ENCODE measurements around the gene LRRC8D.

DNA sequence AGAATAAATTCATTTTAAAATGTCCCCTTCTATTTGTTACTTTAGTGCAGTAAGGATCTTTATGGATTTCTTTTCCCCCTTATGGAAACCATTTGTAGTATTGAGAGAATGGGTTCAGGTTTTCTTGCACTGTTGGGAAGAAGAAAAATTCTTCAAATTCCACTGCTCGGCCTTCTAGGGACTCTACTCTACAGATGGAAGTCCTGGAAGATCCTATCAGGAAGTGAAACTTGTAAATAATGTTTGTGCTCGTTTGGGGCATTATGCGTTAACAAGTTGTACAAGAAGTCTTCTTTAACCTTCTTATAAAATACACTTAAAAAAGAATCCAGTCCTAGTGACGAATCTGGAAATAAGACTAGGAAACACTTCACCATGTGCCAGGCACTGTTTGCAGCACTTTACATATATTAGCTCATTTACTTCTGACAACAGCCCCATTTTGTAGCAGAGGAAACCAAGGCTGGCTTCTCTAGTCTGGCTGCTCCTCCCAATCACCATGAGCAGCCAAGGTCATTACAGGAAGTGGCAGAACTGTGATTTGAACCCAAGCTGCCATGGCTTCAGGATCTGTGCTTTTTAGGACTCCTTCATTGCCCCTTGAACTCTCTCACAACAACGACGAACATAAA is 11.8 kb downstream of the LRRC8D start:
- TF ChIP-seq, protein P1, sequence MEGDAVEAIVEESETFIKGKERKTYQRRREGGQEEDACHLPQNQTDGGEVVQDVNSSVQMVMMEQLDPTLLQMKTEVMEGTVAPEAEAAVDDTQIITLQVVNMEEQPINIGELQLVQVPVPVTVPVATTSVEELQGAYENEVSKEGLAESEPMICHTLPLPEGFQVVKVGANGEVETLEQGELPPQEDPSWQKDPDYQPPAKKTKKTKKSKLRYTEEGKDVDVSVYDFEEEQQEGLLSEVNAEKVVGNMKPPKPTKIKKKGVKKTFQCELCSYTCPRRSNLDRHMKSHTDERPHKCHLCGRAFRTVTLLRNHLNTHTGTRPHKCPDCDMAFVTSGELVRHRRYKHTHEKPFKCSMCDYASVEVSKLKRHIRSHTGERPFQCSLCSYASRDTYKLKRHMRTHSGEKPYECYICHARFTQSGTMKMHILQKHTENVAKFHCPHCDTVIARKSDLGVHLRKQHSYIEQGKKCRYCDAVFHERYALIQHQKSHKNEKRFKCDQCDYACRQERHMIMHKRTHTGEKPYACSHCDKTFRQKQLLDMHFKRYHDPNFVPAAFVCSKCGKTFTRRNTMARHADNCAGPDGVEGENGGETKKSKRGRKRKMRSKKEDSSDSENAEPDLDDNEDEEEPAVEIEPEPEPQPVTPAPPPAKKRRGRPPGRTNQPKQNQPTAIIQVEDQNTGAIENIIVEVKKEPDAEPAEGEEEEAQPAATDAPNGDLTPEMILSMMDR (IDR thresholded peaks at IDR 0.05) = no peak
- TF ChIP-seq POLR2A (IDR thresholded peaks at IDR 0.05) = no peak
